Measurements from ENCODE around the gene OR6C68. TPM values are rescaled to one million over a fixed set of nuclear protein-coding genes. Genes with fewer than 3 reads are reported as not detected.

OR6C68 gene
- total and polyA plus RNA-seq, 2 of the 8 experiments (the other 6 are each of a cell fraction or from before 2014, with no cell fraction given), result not detected

GRCh38 chr12:55445357-55445756 is 46.8 kb upstream of the OR6C68 start:
- Histone ChIP-seq H3K27me3 (replicated peaks in 1 of 4; ENCODE audit: control insufficient read depth in 3 of 4, extremely low read depth in 1 of 4, insufficient read depth in 3 of 4, low read length in 3 of 4) (no peaks in the 10 kb centered on the region), H2AK5ac (ENCODE audit: low read depth, low read length) (no peak overlapping the region), H3K23me2 (ENCODE audit: low read depth, low read length) (no peaks in the 10 kb centered on the region), H3K23ac (ENCODE audit: insufficient read length) (no peak overlapping the region), H3K79me2 (ENCODE audit: control insufficient read depth in 1 of 2, insufficient read depth in 2 of 2, low read length in 2 of 2) (no peaks in the 10 kb centered on the region), H2BK20ac (ENCODE audit: low read length) (no peak overlapping the region), H4K5ac (ENCODE audit: insufficient read length, low read depth, low read length) (no peak overlapping the region), H4K20me1 (replicated peaks in 1 of 2; ENCODE audit: control insufficient read depth in 1 of 2, insufficient read depth in 2 of 2, low read length in 2 of 2) (no peaks in the 10 kb centered on the region), H3K56ac (replicated peaks; ENCODE audit: insufficient read length, low read depth, low read length) (no peak overlapping the region), H3K18ac (ENCODE audit: extremely low read depth, low read length) (no peak overlapping the region), H2AFZ (ENCODE audit: low read length) (no peak overlapping the region), H3K4me3 (ENCODE audit: extremely low read depth in 1 of 4, insufficient read depth in 2 of 4, low read depth in 3 of 4, low read length in 4 of 4) (no peak overlapping the region), H3K36me3 (ENCODE audit: control insufficient read depth in 2 of 4, insufficient read depth in 4 of 4, low read length in 3 of 4) (no peaks in the 10 kb centered on the region), H3K27ac (ENCODE audit: low read depth, low read length) (no peak overlapping the region), H3K4ac (replicated peaks; ENCODE audit: insufficient read length, low read depth, low read length) (no peak overlapping the region), H4K8ac (ENCODE audit: extremely low read depth, insufficient read depth, low read length) (no peak overlapping the region), H3K9ac (replicated peaks in 1 of 4; ENCODE audit: extremely low read depth in 1 of 4, low read depth in 3 of 4, low read length in 3 of 4) (no peak overlapping the region), H2BK15ac (ENCODE audit: low read length) (no peak overlapping the region), H3K4me2 (ENCODE audit: insufficient read depth in 1 of 2, low read depth in 2 of 2, low read length in 2 of 2) (no peak overlapping the region), H3K4me1 (replicated peaks in 1 of 4; ENCODE audit: control insufficient read depth in 3 of 4, insufficient read depth in 4 of 4, low read length in 3 of 4) (no peaks in the 10 kb centered on the region), H2BK12ac (ENCODE audit: low read depth, low read length) (no peak overlapping the region), H3K79me1 (ENCODE audit: low read depth, low read length) (no peaks in the 10 kb centered on the region), H2BK120ac (replicated peaks; ENCODE audit: low read depth, low read length) (no peak overlapping the region), H3K9me3 (ENCODE audit: insufficient read depth in 2 of 2, low read depth in 1 of 2, low read length in 1 of 2) (no peaks in the 10 kb centered on the region), H4K91ac (replicated peaks; ENCODE audit: insufficient read length, low read length) (no peak overlapping the region), H3K14ac (ENCODE audit: insufficient read length) (no peak overlapping the region), H2BK5ac (ENCODE audit: low read depth, low read length) (no peak overlapping the region)
- DNase-seq (ENCODE audit: low read depth in 1 of 2, low spot score in 2 of 2) (no peak), FAIRE-seq (no peak)
- POLR2A ChIA-PET (ENCODE audit: partially characterized antibody), result no interaction called here
- CTCF ChIA-PET (ENCODE audit: partially characterized antibody), result interaction anchor here (0.9 to 2.0 kb wide), 5 partner anchors 10 to 257 kb away, joined by 3 to 17 read pairs (median 3); partner anchors contain the start of gene OR6C70
- 86% methylated on average over 1 of the region's 1 CpG; no CpG with 5 or more reads in 1 of the 2 experiments for WGBS, 2 experiments (ENCODE audit: extremely low coverage in 1 of 2, insufficient coverage in 1 of 2, insufficient read length in 1 of 2, insufficient replicate concordance in 2 of 2, low coverage in 1 of 2, low lambda C conversion rate in 2 of 2, missing lambda C conversion rate in 1 of 2)
- TF ChIP-seq ASH2L (IDR thresholded peaks at IDR 0.05; ENCODE audit: low read length), result no peak
- no peak for TF ChIP-seq EP300 (IDR thresholded peaks at IDR 0.05; ENCODE audit: borderline replicate concordance in 1 of 2, low read depth in 2 of 2, low read length in 2 of 2)
- TF ChIP-seq, protein P1, sequence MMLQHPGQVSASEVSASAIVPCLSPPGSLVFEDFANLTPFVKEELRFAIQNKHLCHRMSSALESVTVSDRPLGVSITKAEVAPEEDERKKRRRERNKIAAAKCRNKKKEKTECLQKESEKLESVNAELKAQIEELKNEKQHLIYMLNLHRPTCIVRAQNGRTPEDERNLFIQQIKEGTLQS (IDR thresholded peaks at IDR 0.05; ENCODE audit: insufficient read depth, low read depth, low read length), result no peak
- no peak for TF ChIP-seq RNF2 (IDR thresholded peaks at IDR 0.05; ENCODE audit: borderline replicate concordance, low read depth, low read length, missing control alignments, poor library complexity, severe bottlenecking)
- no peak for TF ChIP-seq NANOG (IDR thresholded peaks at IDR 0.05; ENCODE audit: insufficient read depth, low read depth, low read length, poor library complexity, severe bottlenecking)
- TF ChIP-seq, protein P2, sequence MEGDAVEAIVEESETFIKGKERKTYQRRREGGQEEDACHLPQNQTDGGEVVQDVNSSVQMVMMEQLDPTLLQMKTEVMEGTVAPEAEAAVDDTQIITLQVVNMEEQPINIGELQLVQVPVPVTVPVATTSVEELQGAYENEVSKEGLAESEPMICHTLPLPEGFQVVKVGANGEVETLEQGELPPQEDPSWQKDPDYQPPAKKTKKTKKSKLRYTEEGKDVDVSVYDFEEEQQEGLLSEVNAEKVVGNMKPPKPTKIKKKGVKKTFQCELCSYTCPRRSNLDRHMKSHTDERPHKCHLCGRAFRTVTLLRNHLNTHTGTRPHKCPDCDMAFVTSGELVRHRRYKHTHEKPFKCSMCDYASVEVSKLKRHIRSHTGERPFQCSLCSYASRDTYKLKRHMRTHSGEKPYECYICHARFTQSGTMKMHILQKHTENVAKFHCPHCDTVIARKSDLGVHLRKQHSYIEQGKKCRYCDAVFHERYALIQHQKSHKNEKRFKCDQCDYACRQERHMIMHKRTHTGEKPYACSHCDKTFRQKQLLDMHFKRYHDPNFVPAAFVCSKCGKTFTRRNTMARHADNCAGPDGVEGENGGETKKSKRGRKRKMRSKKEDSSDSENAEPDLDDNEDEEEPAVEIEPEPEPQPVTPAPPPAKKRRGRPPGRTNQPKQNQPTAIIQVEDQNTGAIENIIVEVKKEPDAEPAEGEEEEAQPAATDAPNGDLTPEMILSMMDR (IDR thresholded peaks at IDR 0.05; ENCODE audit: control extremely low read depth in 1 of 3, insufficient read depth in 1 of 3, low read depth in 1 of 3, low read length in 3 of 3), result no peak
- TF ChIP-seq SAP30 (IDR thresholded peaks at IDR 0.05; ENCODE audit: insufficient read depth, insufficient replicate concordance, low read length), result no peak
- no peak for TF ChIP-seq SUZ12 (IDR thresholded peaks at IDR 0.05; ENCODE audit: low read length)
- no peak for TF ChIP-seq TBP (IDR thresholded peaks at IDR 0.05; ENCODE audit: low read depth, low read length)
- no peak for TF ChIP-seq SP1 (IDR thresholded peaks at IDR 0.05; ENCODE audit: low read depth, low read length)

All from H1 (cell line).